ENCODE results near the gene HMCES.

Gene HMCES

GRCh38 chr3:129323651-129324294, 45.1 kb downstream of the HMCES start:
- TF ChIP-seq CTCF (IDR thresholded peaks at IDR 0.05; ENCODE audit: extremely low read depth, insufficient read depth, missing control alignments), result peak; percentile 56
- in situ Hi-C loops (cut with MboI; ENCODE audit: low pct_unique_long_range_greater_than_20kb, low sequenced_read_pairs, unreplicated experiment), result no loop called here
- peak; percentile 70 for DNase-seq (ENCODE audit: low spot score)

- no peak for TF ChIP-seq CTCF (IDR thresholded peaks at IDR 0.05; ENCODE audit: extremely low read depth, insufficient read depth, missing control alignments)
- in situ Hi-C loops (cut with MboI; ENCODE audit: low pct_unique_long_range_greater_than_20kb, low sequenced_read_pairs, unreplicated experiment), result no loop called here
- no peak for DNase-seq (ENCODE audit: low spot score)
Measured at GRCh38 chr3:129324855-129325254, 46.2 kb downstream of the HMCES start.

GRCh38 chr3:129325383-129325782, 46.7 kb downstream of the HMCES start:
- no peak for TF ChIP-seq CTCF (IDR thresholded peaks at IDR 0.05; ENCODE audit: extremely low read depth, insufficient read depth, missing control alignments)
- in situ Hi-C loops (cut with MboI; ENCODE audit: low pct_unique_long_range_greater_than_20kb, low sequenced_read_pairs, unreplicated experiment), result no loop called here
- no peak for DNase-seq (ENCODE audit: low spot score)

- in situ Hi-C loops (cut with MboI; ENCODE audit: low pct_unique_long_range_greater_than_20kb, low sequenced_read_pairs, unreplicated experiment), result no loop called here
- no peak for TF ChIP-seq CTCF (IDR thresholded peaks at IDR 0.05; ENCODE audit: extremely low read depth, insufficient read depth, missing control alignments)
- no peak for DNase-seq (ENCODE audit: low spot score)
Measured at GRCh38 chr3:129326138-129326537, 47.5 kb downstream of the HMCES start.

- TF ChIP-seq CTCF (IDR thresholded peaks at IDR 0.05; ENCODE audit: extremely low read depth, insufficient read depth, missing control alignments), result no peak
- DNase-seq (ENCODE audit: low spot score), result no peak
- in situ Hi-C loops (cut with MboI; ENCODE audit: low pct_unique_long_range_greater_than_20kb, low sequenced_read_pairs, unreplicated experiment), result no loop called here
Measured at GRCh38 chr3:129326595-129326994, 47.9 kb downstream of the HMCES start.

GRCh38 chr3:129327510-129327909, 48.8 kb downstream of the HMCES start:
- in situ Hi-C loops (cut with MboI; ENCODE audit: low pct_unique_long_range_greater_than_20kb, low sequenced_read_pairs, unreplicated experiment), result no loop called here
- DNase-seq (ENCODE audit: low spot score), result no peak
- no peak for TF ChIP-seq CTCF (IDR thresholded peaks at IDR 0.05; ENCODE audit: extremely low read depth, insufficient read depth, missing control alignments)
